Tibial artery (tissue), 4 donors: ENCODE data around the gene CBX4.
A peak's percentile ranks its signal among the peaks of the same experiment; 100 is the strongest.

Experiments used
- DNase-seq, 2 donors: peaks; one replicate each; pipeline ENCODE4 v3.0.0-alpha.2; 2019
- H3K27ac ChIP-seq, 2 donors: fragments of 200-600 bp; sonication (generic) in 1 of 2; 1 replicate in 1 of 2; 2 replicates in 1 of 2; pipeline ENCODE4 v1.5.1; 2018 to 2019; ENCODE audit warnings: mild to moderate bottlenecking in 1 of 2
- H3K27me3 ChIP-seq, 2 donors: fragments of 200-600 bp; sonication (generic) in 1 of 2; one replicate each; pipeline versions ENCODE4 v1.5.1 to v1.6.0; 2016 to 2019
- H3K36me3 ChIP-seq, 3 donors: fragments of 200-600 bp; sonication (generic) in 2 of 3; one replicate each; pipeline ENCODE4 v1.5.1; 2016 to 2019; ENCODE audit warnings: mild to moderate bottlenecking in 2 of 3
- H3K4me1 ChIP-seq, 4 donors: fragments of 200-600 bp; sonication (generic) in 2 of 4; 1 replicate in 3 of 4; 2 replicates in 1 of 4; pipeline ENCODE4 v1.5.1; 2016 to 2019
- H3K4me3 ChIP-seq, 2 donors: fragments of 200-600 bp; sonication (generic) in 1 of 2; 1 replicate in 1 of 2; 2 replicates in 1 of 2; pipeline ENCODE4 v1.5.1; 2018 to 2019; ENCODE audit warnings: mild to moderate bottlenecking in 2 of 2
- H3K9me3 ChIP-seq, 3 donors: fragments of 200-600 bp; sonication (generic) in 1 of 3; one replicate each; pipeline ENCODE4 v1.5.1; 2016 to 2019
- CTCF ChIP-seq, 2 experiments: fragments of 200-600 bp in 1 of 2; fragments of 450-650 bp in 1 of 2; IDR thresholded peaks; one replicate each; pipeline ENCODE4 v1.5.1; 2017 to 2019; ENCODE audit warnings: antibody characterized with exemption in 2 of 2, mild to moderate bottlenecking in 1 of 2, moderate library complexity in 1 of 2
- intact Hi-C: fragments of 100-400 bp; cut with DNase I; formaldehyde crosslinking; loops from one replicate; pipeline ENCODE4 v1.15.0; 2023; ENCODE audit warnings: low total_unique reads

The CBX4 gene

GRCh38 chr17:79813297-79814126, 25.7 kb downstream of the CBX4 start:
- no peak for TF ChIP-seq CTCF (IDR thresholded peaks at IDR 0.05)
- Histone ChIP-seq H3K27me3 (peaks cover 20 to 97% of the 10 kb centered on the region in 2 donors), H3K4me3 (peak overlapping the region; percentile 14 to 26), H3K36me3 (no peaks in the 10 kb centered on the region), H3K9me3 (no peaks in the 10 kb centered on the region), H3K4me1 (peaks cover 0 to 64% (median 52%) of the 10 kb centered on the region in 4 donors), H3K27ac (no peak overlapping the region)
- no peak for DNase-seq
- intact Hi-C loops: no loop called here

GRCh38 chr17:79812353-79813258, 26.6 kb downstream of the CBX4 start:
- peak overlapping the region; percentile 14 to 26 for H3K4me3 ChIP-seq

GRCh38 chr17:79811868-79812352, 27.3 kb downstream of the CBX4 start:
- DNase-seq: no peak
- peaks cover 20 to 98% of the 10 kb centered on the region in 2 donors for H3K27me3 ChIP-seq
- no peaks in the 10 kb centered on the region for H3K9me3 ChIP-seq
- H3K4me1 ChIP-seq: peaks cover 0 to 64% (median 52%) of the 10 kb centered on the region in 4 donors
- intact Hi-C loops: no loop called here
- no peak for TF ChIP-seq CTCF (IDR thresholded peaks at IDR 0.05)
- no peak overlapping the region for H3K4me3 ChIP-seq
- no peaks in the 10 kb centered on the region for H3K36me3 ChIP-seq
- H3K27ac ChIP-seq: no peak overlapping the region

More at GRCh38 chr17:79812353-79813258, 26.6 kb downstream of the CBX4 start:
- no peaks in the 10 kb centered on the region for H3K36me3 ChIP-seq
- H3K27me3 ChIP-seq: peaks cover 20 to 98% of the 10 kb centered on the region in 2 donors
- H3K9me3 ChIP-seq: no peaks in the 10 kb centered on the region
- no peak for TF ChIP-seq CTCF (IDR thresholded peaks at IDR 0.05)
- H3K27ac ChIP-seq: no peak overlapping the region
- peaks cover 0 to 64% (median 52%) of the 10 kb centered on the region in 4 donors for H3K4me1 ChIP-seq
- intact Hi-C loops: no loop called here
- no peak for DNase-seq

- Histone ChIP-seq H3K27me3 (peaks cover 20 to 98% of the 10 kb centered on the region in 2 donors), H3K9me3 (no peaks in the 10 kb centered on the region), H3K27ac (no peak overlapping the region), H3K36me3 (no peaks in the 10 kb centered on the region), H3K4me3 (no peak overlapping the region), H3K4me1 (peaks cover 0 to 64% (median 52%) of the 10 kb centered on the region in 4 donors)
- intact Hi-C loops: no loop called here
- DNase-seq: no peak
- peak; percentile 13 to 28 for TF ChIP-seq CTCF (IDR thresholded peaks at IDR 0.05)
These were observed 28.0 kb downstream of the CBX4 start for GRCh38 chr17:79811011-79811867.
